Aorta (tissue), 5 donors: ENCODE results near the gene TSPAN33. TPM values are rescaled to one million over a fixed set of nuclear protein-coding genes. Genes with fewer than 3 reads are reported as not detected.

Experiments
- ATAC-seq: fragments of 200-7000 bp; cut with Tn5 transposase; one replicate; pipeline ENCODE4 v1.9.1; 2022; ENCODE audit warnings: moderate library complexity; ENCODE audit not compliant: low FRiP score
- DNase-seq, 2 donors: peaks; one replicate each; pipeline ENCODE4 v3.0.0-alpha.2; 2020
- H3K27ac ChIP-seq, 2 donors: one replicate each; pipeline ENCODE4 v1.5.1; 2013; ENCODE audit warnings: low read length in 2 of 2, mild to moderate bottlenecking in 2 of 2, moderate library complexity in 2 of 2, control low read depth in 1 of 2, inconsistent platforms in 1 of 2, low read depth in 1 of 2
- H3K27me3 ChIP-seq, 2 donors: one replicate each; pipeline ENCODE4 v1.6.1; 2013; ENCODE audit warnings: control low read depth in 1 of 2, low read length in 1 of 2, mild to moderate bottlenecking in 1 of 2, moderate library complexity in 1 of 2; ENCODE audit not compliant: insufficient read depth in 2 of 2, control insufficient read depth in 1 of 2
- H3K36me3 ChIP-seq, 2 donors: one replicate each; pipeline ENCODE4 v1.6.1; 2013; ENCODE audit warnings: control low read depth in 1 of 2, low read length in 1 of 2, mild to moderate bottlenecking in 1 of 2; ENCODE audit not compliant: insufficient read depth in 2 of 2, control insufficient read depth in 1 of 2
- H3K4me1 ChIP-seq, 2 donors: one replicate each; pipeline ENCODE4 v1.6.1; 2013; ENCODE audit warnings: low read length in 2 of 2, control low read depth in 1 of 2, mild to moderate bottlenecking in 1 of 2, moderate library complexity in 1 of 2; ENCODE audit not compliant: insufficient read depth in 2 of 2, control insufficient read depth in 1 of 2
- H3K4me3 ChIP-seq, 2 donors: one replicate each; pipeline ENCODE4 v1.5.1; 2013; ENCODE audit warnings: low read length in 2 of 2, control low read depth in 1 of 2, mild to moderate bottlenecking in 1 of 2
- H3K9me3 ChIP-seq: one replicate; pipeline ENCODE4 v1.6.1; 2013; ENCODE audit warnings: mild to moderate bottlenecking, low read length; ENCODE audit not compliant: control insufficient read depth
- WGBS, 2 donors: extraction: QIAGEN DNeasy Blood & Tissue Kit; methylation state at CpG; one replicate each; pipeline ENCODE4 v1.1.7; 2013; 5-methylcytosine and 5-hydroxymethylcytosine counted together
- intact Hi-C, 2 donors: fragments of 100-400 bp; cut with DNase I; formaldehyde crosslinking; loops; one replicate each; pipeline versions ENCODE4 v1.14.2 to v1.15.0; 2022
- long read RNA-seq, 2 donors: library from polyadenylated mRNA; unstranded; transcript quantifications; one replicate each; pipeline ENCODE4 v2.0.0, GENCODE V29; 2020 to 2021
- polyA plus RNA-seq, 2 donors: library from polyadenylated mRNA; stranded (reverse); fragments of 200-250 nt; gene quantifications; one replicate each; pipeline ENCODE4 v1.2.3, GENCODE V29; 2013
- total RNA-seq, 2 donors: library from RNA; stranded (reverse); fragmentation: NEBNext Ultra II Directional; extraction: Animal tissue kit (Norgen Biotek cat#: 25700); gene quantifications; one replicate each; pipeline ENCODE4 v1.2.1, GENCODE V29; 2021
- donor health status: healthy with polysubstance abuse.
- donor health status: Bipolar disorder and iron deficiency.
- donor health status: DM: no; HTN: no; CAD: no.
- donor health status: DM: no; HTN: no; CAD: no.
- donor health status: DM: yes; HTN: yes; CAD: no.

Gene TSPAN33
- total RNA-seq (10 to 100 TPM in 1 of 2 donors, 1 to 10 TPM in 1; 8.3 to 16.5 TPM), polyA plus RNA-seq (1 to 10 TPM; 2.5 to 6.9 TPM)
- long read RNA-seq, donor 1: 0 reads
- long read RNA-seq, donor 2, transcript TSPAN33-201 (8 exons, 1,863 nt): major isoform, 12 of 17 reads
- long read RNA-seq, donor 2, partial matches to known transcripts: 2 of 17 reads
- long read RNA-seq, donor 2, other reads (novel, unspliced or antisense): 3 of 17 reads

DNA sequence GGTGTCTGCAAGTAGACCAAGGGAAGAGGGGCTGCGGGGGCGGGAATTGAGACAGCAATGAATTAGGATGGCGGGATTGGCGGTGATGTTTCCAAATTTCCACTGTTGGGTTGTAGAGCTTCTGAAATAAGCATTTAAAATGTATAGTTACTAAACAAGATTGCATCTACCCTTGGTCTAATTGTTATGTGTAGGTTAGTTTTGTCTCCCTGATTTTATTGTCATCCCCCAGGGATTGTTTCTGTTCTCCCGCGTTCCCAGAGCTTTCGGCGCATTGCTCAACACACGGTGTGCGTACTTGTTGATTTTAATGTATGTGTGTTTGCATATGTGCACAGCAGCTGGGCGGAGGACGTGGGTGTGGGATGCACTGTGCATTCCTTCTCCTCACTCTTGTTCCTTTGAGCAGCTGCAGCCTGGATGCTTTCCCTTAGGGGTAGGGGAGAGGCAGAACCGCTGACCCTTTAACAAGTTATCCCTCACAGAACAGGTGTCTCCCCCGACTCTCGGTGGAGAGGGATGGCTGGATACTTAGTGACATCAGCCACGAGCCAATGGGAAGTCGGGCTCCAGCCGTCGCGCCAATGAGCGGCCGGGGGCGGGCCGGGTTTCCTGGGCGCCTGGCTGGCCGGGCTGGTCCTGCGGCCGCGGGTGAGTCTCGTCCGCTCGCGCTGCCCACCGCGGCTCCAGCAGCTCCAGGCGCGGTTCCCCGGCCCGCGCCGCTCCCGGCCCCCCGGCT is at the start of gene TSPAN33:
TSS of gene TSPAN33 (plus strand) at position 613 of the 739 bp plus-strand sequence. CDS start 274 bp downstream, outside the sequence.
- intact Hi-C loops: no loop called here
- DNase-seq (peak; percentile 83 to 92), ATAC-seq (peak; percentile 82)
- 1 to 2% methylated on average over 42 to 43 of the region's 43 CpGs for WGBS, 2 donors
- no peaks in the 10 kb centered on the region for H3K27me3 ChIP-seq
- H3K4me3 ChIP-seq: peak within 1 kb of the TSS; percentile 32 to 56
- no peaks in the 10 kb centered on the region for H3K36me3 ChIP-seq
- H3K27ac ChIP-seq: no peak within 1 kb of the TSS
- H3K4me1 ChIP-seq: no peaks in the 10 kb centered on the region
- H3K9me3 ChIP-seq: no peaks in the 10 kb centered on the region

DNA sequence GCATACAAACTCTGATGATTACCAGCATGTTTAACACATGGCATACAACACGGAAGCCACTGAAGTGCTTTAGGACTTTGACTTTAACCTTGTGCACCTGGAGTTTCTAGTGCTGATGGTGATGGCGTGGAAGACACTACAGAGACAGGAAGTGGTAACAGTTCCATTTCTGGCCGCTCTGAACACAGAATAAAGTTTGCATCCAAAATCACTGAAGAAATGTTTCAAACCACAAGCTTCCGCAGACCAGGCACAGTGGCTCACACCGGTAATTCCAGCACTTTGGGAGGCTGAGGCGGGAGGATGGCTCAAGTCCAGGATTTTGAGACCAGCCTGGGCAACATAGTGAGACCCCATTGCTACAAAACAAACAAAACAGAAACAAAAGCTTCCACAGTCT is 49.2 kb upstream of the TSPAN33 start:
- WGBS, 2 donors: 61 to 70% methylated on average over 6 of the region's 6 CpGs
- no peak overlapping the region for H3K27ac ChIP-seq
- H3K4me1 ChIP-seq: no peaks in the 10 kb centered on the region
- intact Hi-C loops: no loop called here
- DNase-seq (no peak), ATAC-seq (no peak)
- no peak overlapping the region for H3K4me3 ChIP-seq
- H3K36me3 ChIP-seq: no peaks in the 10 kb centered on the region
- H3K9me3 ChIP-seq: no peaks in the 10 kb centered on the region
- no peaks in the 10 kb centered on the region for H3K27me3 ChIP-seq

- no peaks in the 10 kb centered on the region for H3K36me3 ChIP-seq
- no peak overlapping the region for H3K4me3 ChIP-seq
- ATAC-seq: no peak
- H3K4me1 ChIP-seq: no peaks in the 10 kb centered on the region
- intact Hi-C loops: no loop called here
- no peaks in the 10 kb centered on the region for H3K9me3 ChIP-seq
- H3K27me3 ChIP-seq: no peaks in the 10 kb centered on the region
- WGBS, 2 donors: 51 to 59% methylated on average over 8 of the region's 8 CpGs
- no peak for DNase-seq
- no peak overlapping the region for H3K27ac ChIP-seq
Measured at GRCh38 chr7:129098409-129099084, 46.0 kb upstream of the TSPAN33 start.

DNA sequence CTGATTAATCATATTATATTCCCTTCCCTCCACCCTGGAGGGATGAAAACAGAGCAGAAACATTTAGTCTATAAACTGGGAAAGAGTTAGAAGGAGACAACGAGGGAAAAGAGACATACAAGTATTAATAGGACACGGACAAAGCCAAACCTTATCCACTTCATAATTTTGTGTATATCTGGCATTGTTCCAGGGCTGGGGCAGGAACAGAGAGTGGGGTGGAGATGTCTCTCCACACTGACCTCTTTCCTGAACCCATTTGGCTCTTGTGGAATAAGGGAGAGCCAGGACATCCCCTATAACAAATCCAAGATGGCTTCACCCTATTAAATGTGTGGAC is 43.7 kb upstream of the TSPAN33 start:
- WGBS, 2 donors: 70% methylated on average over 2 of the region's 2 CpGs
- intact Hi-C loops: no loop called here
- no peak for DNase-seq
- Histone ChIP-seq H3K36me3 (no peaks in the 10 kb centered on the region), H3K27me3 (no peaks in the 10 kb centered on the region), H3K4me1 (no peaks in the 10 kb centered on the region), H3K4me3 (no peak overlapping the region), H3K27ac (no peak overlapping the region), H3K9me3 (no peaks in the 10 kb centered on the region)
- no peak for ATAC-seq

DNA sequence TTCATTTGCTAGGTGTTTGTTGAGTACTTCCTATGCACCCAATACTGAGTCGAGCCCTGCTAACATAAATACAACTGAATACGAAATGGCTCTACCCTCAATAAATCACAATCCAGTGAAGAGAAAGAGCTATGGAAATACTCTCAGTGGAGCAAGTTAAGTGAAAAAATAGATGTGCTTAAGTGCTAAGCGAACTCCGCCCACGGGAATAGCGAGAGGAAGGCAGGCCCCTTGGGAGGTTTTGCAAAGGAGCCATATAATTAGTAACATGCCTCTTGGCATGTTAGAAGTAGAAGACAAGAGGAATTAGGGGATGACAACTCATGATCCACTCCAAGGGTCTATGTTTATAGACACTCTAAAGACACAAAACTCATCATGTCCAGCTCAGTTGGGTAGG is 42.8 kb upstream of the TSPAN33 start:
- H3K9me3 ChIP-seq: no peaks in the 10 kb centered on the region
- no peaks in the 10 kb centered on the region for H3K27me3 ChIP-seq
- H3K4me1 ChIP-seq: no peaks in the 10 kb centered on the region
- DNase-seq: no peak
- H3K36me3 ChIP-seq: no peaks in the 10 kb centered on the region
- ATAC-seq: no peak
- H3K27ac ChIP-seq: no peak overlapping the region
- intact Hi-C loops: no loop called here
- 35 to 50% methylated on average over 6 of the region's 6 CpGs for WGBS, 2 donors
- no peak overlapping the region for H3K4me3 ChIP-seq

DNA sequence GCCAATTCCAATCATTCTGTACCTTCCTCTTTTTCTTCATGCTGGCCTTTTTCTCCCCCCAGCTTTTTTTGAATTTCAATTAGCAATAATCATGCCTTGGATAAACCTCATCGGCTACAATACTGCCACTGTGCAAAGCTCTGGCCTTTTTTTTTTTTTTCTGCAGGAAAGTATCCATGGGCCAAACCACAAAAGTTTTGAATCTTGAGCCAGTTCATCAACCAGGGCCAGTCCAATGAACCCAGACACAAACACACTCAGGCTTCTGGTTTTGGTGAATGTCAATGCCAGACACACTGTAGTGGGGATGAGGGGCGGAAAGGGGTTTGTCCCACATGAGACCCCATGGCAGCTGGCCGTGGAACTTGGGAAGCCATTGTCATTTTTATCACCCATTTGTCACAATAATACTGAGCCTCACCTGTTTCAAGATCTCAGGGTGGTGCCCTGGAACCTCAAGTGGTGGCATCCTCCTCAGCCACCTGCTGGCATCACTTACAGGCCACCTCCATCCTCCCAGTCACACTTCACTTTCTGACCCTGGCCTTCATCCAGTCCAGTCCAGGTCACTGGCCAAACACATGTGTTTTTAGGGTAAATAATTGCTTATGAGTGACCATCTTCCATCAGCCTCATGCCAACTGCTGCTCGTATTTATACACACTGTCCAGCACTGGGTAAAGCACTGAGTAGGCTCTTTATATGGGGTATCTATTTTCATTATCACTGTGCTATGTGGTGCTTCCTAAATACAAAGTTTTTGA is 40.8 kb upstream of the TSPAN33 start:
- ATAC-seq: no peak
- intact Hi-C loops: no loop called here

DNA sequence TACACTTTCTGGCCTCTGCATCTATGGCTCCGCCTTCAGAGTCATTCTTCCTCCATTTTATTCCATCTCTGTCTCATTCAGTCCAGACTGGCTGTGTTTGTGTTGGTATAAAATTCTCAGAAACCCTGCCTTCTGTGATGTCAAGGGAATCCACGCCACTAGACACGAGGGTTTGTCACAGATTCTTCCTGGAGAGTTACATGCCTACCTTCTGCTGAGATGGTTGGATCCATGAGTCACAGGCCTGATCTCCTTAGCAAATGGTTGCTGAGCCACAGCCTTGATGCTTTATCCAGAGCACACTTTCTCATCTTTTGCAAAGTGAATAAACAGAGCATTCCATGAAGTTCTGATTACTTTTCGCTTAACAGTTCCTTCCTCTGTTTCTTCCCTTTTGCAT is 35.9 kb upstream of the TSPAN33 start:
- H3K9me3 ChIP-seq: no peaks in the 10 kb centered on the region
- no peak overlapping the region for H3K4me3 ChIP-seq
- no peaks in the 10 kb centered on the region for H3K4me1 ChIP-seq
- intact Hi-C loops: no loop called here
- ATAC-seq: no peak
- H3K27ac ChIP-seq: no peak overlapping the region
- no peaks in the 10 kb centered on the region for H3K36me3 ChIP-seq
- no peaks in the 10 kb centered on the region for H3K27me3 ChIP-seq
- DNase-seq: no peak
- 74 to 89% methylated on average over 4 of the region's 4 CpGs for WGBS, 2 donors

More for the DNA sequence above, 40.8 kb upstream of the TSPAN33 start:
- Histone ChIP-seq H3K4me1 (no peaks in the 10 kb centered on the region), H3K9me3 (no peaks in the 10 kb centered on the region), H3K36me3 (no peaks in the 10 kb centered on the region), H3K4me3 (no peak overlapping the region), H3K27me3 (no peaks in the 10 kb centered on the region), H3K27ac (no peak overlapping the region)
- WGBS, 2 donors: 92 to 93% methylated on average over 4 of the region's 4 CpGs
- no peak for DNase-seq

GRCh38 chr7:129110258-129110981 is 34.1 kb upstream of the TSPAN33 start:
- Histone ChIP-seq H3K4me3 (no peak overlapping the region), H3K36me3 (no peaks in the 10 kb centered on the region), H3K27me3 (no peaks in the 10 kb centered on the region), H3K9me3 (peaks cover 4% of the 10 kb centered on the region), H3K4me1 (no peaks in the 10 kb centered on the region), H3K27ac (no peak overlapping the region)
- DNase-seq (no peak), ATAC-seq (no peak)
- intact Hi-C loops: no loop called here
- 92 to 93% methylated on average over 1 of the region's 1 CpG for WGBS, 2 donors
